ENCODE measurements around the gene FPR3. TPM values are rescaled to one million over a fixed set of nuclear protein-coding genes. Genes with fewer than 3 reads are reported as not detected.
"Not testable (repeated sequence)": the region's sequence is repeated elsewhere in the genome, so short reads cannot be mapped to it uniquely, and the experiment has no call there.

FPR3 gene
- not detected in 2 replicates for total RNA-seq (2014; rRNA removed; shearing (Covaris generic); ENCODE audit: low replicate concordance)

- DNase-seq, result no peak
These were observed at the start of gene FPR3 for GRCh38 chr19:51794885-51795490. Gene FPR3, plus strand, starts transcription at chr19:51795157. Its CDS starts 28,592 bp downstream, at chr19:51823749.

DNA sequence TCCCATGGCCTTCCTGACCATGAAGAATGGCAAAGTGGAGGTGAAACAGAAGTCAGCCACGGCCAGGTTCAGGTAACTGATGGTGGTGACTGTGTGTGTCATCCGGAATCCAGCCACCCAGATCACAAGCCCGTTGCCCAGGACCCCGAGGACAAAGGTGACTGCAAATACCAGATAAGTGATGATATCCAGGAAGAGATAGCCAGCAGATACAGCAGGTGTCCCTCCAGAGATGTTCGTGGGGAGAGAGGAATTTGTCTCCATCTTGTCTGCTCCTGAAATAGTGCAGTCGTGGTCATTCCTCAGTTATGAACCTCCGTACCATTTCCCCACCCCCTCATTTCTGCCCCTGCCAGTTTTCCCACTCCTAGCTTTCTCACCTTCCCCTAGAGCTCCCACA is 48.2 kb upstream of the FPR3 start:
- Histone ChIP-seq H3K4me3 (no peak overlapping the region), H3K36me3 (no peaks in the 10 kb centered on the region), H3K27me3 (no peaks in the 10 kb centered on the region; the same call in 1 of the 2 replicates), H3K9me3 (no peaks in the 10 kb centered on the region)
- no peak for DNase-seq

More at GRCh38 chr19:51794885-51795490, at the start of gene FPR3:
- Histone ChIP-seq H3K36me3 (no peaks in the 10 kb centered on the region), H3K27me3 (0 out of 2 replicates have a peak, but pooled peaks cover 2% of the 10 kb centered on the region), H3K9me3 (no peaks in the 10 kb centered on the region; the same call in 1 of the 2 replicates), H3K4me3 (no peak within 1 kb of the TSS)

- DNase-seq, result no peak
- H3K9me3 ChIP-seq, result no peaks in the 10 kb centered on the region
- no peaks in the 10 kb centered on the region; the same call in 1 of the 2 replicates for H3K27me3 ChIP-seq
- H3K36me3 ChIP-seq, result no peaks in the 10 kb centered on the region
- no peak overlapping the region for H3K4me3 ChIP-seq
These were observed 45.0 kb upstream of the FPR3 start for GRCh38 chr19:51749979-51750378.

GRCh38 chr19:51750400-51751094 is 44.4 kb upstream of the FPR3 start:
- H3K36me3 ChIP-seq, result no peaks in the 10 kb centered on the region
- no peaks in the 10 kb centered on the region; the same call in 1 of the 2 replicates for H3K27me3 ChIP-seq
- no peak for DNase-seq
- no peak overlapping the region for H3K4me3 ChIP-seq
- no peaks in the 10 kb centered on the region for H3K9me3 ChIP-seq

DNA sequence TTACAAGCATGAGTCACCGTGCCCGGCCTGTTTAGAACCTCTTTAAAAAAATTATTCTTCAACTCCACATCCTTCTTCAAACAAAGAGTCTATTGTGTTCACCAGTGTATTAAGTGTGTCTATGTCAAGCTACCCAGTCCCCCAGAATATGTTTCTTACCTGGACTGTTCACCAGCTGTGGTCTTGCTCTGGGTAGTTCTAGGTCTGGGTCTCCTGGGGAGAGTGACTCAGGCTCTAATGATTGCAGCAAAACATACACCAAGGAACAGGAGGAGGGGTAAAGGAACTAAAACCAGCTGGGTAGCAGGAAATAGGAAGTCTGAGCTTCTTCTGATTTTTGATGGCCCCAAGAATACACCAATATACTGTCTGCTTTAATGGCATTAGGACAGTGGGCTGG is 43.3 kb upstream of the FPR3 start, which contains the start of gene FPR1:
Gene FPR1, minus strand, starts transcription at position 224 of the 400 bp plus-strand sequence. CDS start 4,884 bp downstream, outside the sequence.
- DNase-seq, result no peak
- Histone ChIP-seq H3K36me3 (no peaks in the 10 kb centered on the region), H3K9me3 (no peaks in the 10 kb centered on the region), H3K27me3 (no peaks in the 10 kb centered on the region; the same call in 1 of the 2 replicates), H3K4me3 (no peak within 1 kb of the TSS)

DNA sequence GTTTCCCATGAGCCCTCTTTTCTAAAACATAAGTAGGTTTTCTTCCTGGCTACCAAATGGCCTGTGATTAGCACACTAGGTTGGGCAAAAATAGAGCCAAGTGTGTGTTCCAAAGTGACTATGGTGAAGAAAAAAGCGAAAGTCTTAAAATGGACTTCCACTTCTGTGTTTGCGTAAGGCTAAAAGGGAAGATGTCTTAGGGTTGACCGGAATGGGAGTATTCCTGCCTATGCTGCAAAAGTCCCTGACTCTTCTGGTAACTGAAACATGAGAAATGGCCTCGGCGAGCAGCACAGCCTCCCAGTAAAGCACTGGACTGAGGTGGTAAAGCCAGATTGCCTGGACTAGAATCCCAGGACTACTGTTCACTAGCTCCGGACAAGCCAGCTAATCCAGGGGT is 40.8 kb upstream of the FPR3 start:
- Histone ChIP-seq H3K36me3 (no peaks in the 10 kb centered on the region), H3K4me3 (no peak overlapping the region), H3K9me3 (no peaks in the 10 kb centered on the region), H3K27me3 (no peaks in the 10 kb centered on the region; the same call in 1 of the 2 replicates)
- no peak for DNase-seq

GRCh38 chr19:51754770-51755169 is 40.2 kb upstream of the FPR3 start:
- Histone ChIP-seq H3K4me3 (no peak overlapping the region), H3K27me3 (no peaks in the 10 kb centered on the region; the same call in 1 of the 2 replicates), H3K9me3 (no peaks in the 10 kb centered on the region), H3K36me3 (no peaks in the 10 kb centered on the region)
- no peak for DNase-seq

GRCh38 chr19:51755571-51755970 is 39.4 kb upstream of the FPR3 start:
- DNase-seq, result no peak
- Histone ChIP-seq H3K36me3 (no peaks in the 10 kb centered on the region), H3K4me3 (no peak overlapping the region), H3K27me3 (no peaks in the 10 kb centered on the region; the same call in 1 of the 2 replicates), H3K9me3 (no peaks in the 10 kb centered on the region)

GRCh38 chr19:51760697-51761356 is 34.1 kb upstream of the FPR3 start, which contains the start of gene FPR2:
Gene FPR2, plus strand, starts transcription at chr19:51761180. Its CDS starts 7,479 bp downstream, at chr19:51768659.
- Histone ChIP-seq H3K9me3 (no peaks in the 10 kb centered on the region), H3K4me3 (no peak within 1 kb of the TSS), H3K27me3 (no peaks in the 10 kb centered on the region; the same call in 1 of the 2 replicates), H3K36me3 (no peaks in the 10 kb centered on the region)
- DNase-seq, result no peak

DNA sequence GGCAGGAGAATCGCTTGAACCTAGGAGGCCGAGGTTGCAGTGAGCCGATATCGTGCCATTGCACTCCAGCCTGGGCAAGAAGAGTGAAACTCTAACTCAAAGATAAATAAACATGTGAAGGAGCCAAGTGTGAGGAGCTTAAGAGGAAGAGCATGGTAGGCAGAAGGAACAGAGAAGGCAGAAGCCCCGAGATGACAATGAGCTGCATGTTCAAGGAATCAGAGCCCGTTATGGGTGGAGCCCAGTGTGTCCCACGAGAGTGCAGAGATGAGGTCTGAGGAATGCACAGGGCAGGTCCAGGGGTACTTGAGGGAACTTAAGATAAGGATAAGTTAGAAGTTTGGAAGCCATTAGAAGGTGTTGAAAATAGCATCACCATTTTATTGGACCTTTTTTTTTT is 33.3 kb upstream of the FPR3 start:
- no peaks in the 10 kb centered on the region for H3K36me3 ChIP-seq
- no peak overlapping the region for H3K4me3 ChIP-seq
- no peaks in the 10 kb centered on the region for H3K9me3 ChIP-seq
- DNase-seq, result no peak
- no peaks in the 10 kb centered on the region; the same call in 1 of the 2 replicates for H3K27me3 ChIP-seq

DNA sequence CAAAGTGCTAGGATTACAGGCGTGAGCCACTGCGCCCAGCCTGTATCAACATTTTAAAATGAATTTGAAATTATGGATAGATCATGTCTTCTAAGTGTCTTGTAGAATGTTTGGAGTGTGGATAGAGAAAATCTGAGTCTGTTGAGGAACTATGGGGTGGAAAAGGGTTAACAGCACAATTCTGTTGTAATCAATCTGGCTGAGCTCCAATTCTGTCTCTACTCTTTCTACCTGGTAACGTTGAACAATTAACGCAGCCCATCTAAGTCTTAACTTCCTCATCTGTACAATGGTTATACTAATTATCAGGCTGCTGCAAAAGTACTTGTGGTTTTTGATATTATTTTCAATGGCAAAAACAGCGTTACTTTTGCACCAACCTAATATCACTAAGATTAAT is 29.9 kb upstream of the FPR3 start:
- no peaks in the 10 kb centered on the region; the same call in 1 of the 2 replicates for H3K27me3 ChIP-seq
- H3K9me3 ChIP-seq, result no peaks in the 10 kb centered on the region
- DNase-seq, result no peak
- H3K36me3 ChIP-seq, result no peaks in the 10 kb centered on the region
- H3K4me3 ChIP-seq, result no peak overlapping the region

- no peak overlapping the region for H3K4me3 ChIP-seq
- H3K27me3 ChIP-seq, result no peaks in the 10 kb centered on the region; the same call in 1 of the 2 replicates
- DNase-seq, result no peak
- H3K9me3 ChIP-seq, result no peaks in the 10 kb centered on the region
- no peaks in the 10 kb centered on the region for H3K36me3 ChIP-seq
These were observed 28.5 kb upstream of the FPR3 start for GRCh38 chr19:51766461-51766860.

GRCh38 chr19:51771376-51772130 is 23.4 kb upstream of the FPR3 start:
- H3K4me3 ChIP-seq, result no peak overlapping the region
- DNase-seq, result no peak
- no peaks in the 10 kb centered on the region for H3K9me3 ChIP-seq
- H3K27me3 ChIP-seq, result peaks cover 5% of the 10 kb centered on the region
- no peaks in the 10 kb centered on the region for H3K36me3 ChIP-seq

GRCh38 chr19:51772977-51773376 is 22.0 kb upstream of the FPR3 start:
- H3K27me3 ChIP-seq, result peaks cover 7% of the 10 kb centered on the region
- no peak for DNase-seq
- H3K9me3 ChIP-seq, result no peaks in the 10 kb centered on the region
- H3K36me3 ChIP-seq, result no peaks in the 10 kb centered on the region
- no peak overlapping the region for H3K4me3 ChIP-seq

DNA sequence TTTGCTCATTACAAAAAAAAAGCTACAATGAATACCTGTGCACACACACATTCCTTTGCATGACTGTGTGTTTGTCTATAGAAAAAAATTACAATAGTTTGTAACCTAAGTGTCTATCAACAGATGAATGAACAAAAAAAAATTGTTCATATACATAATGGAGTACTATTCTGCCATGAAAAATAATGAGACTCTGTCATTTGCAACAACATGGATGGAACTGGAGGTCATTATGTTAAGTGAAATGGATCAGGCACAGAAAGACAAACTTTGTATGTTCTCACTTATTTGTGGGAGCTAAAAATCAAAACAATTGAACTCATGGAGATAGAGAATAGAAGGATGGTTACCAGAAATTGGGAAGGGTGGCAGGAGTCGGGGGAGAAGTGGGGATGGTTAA is 18.4 kb upstream of the FPR3 start:
- not testable (repeated sequence) for H3K4me3 ChIP-seq, H3K9me3 ChIP-seq, DNase-seq, H3K36me3 ChIP-seq
- H3K27me3 ChIP-seq, result peaks cover 20% of the 10 kb centered on the region

Measured in MG63 (cell line).